ENCODE results near the gene MACC1. TPM values are rescaled to one million over a fixed set of nuclear protein-coding genes. Genes with fewer than 3 reads are reported as not detected.
A peak's percentile ranks its signal among the peaks of the same experiment; 100 is the strongest.

The MACC1 gene
- total and polyA plus RNA-seq, 5 donors from 2014 or later = 0.12 to 1.0 (median 0.21) TPM; not detected in 2

- Histone ChIP-seq H3K27me3 (ENCODE audit: control insufficient read depth, insufficient read depth, low read length) (no peaks in the 10 kb centered on the region), H3K36me3 (ENCODE audit: control insufficient read depth, insufficient read depth, low read length) (no peaks in the 10 kb centered on the region), H3K4me1 (ENCODE audit: control insufficient read depth, insufficient read depth, low read length, poor library complexity, severe bottlenecking) (no peaks in the 10 kb centered on the region), H3K27ac (ENCODE audit: insufficient read depth, low read length, poor library complexity, severe bottlenecking) (no peak overlapping the region), H3K4me3 (ENCODE audit: low read depth, low read length) (no peak overlapping the region), H3K9me3 (ENCODE audit: control insufficient read depth in 2 of 2, low read length in 2 of 2) (no peaks in the 10 kb centered on the region)
- peak overlapping the region in 1 of 4 donors; percentile 73 for H3K4me3 Mint-ChIP-seq
- H3K27me3 Mint-ChIP-seq = no peaks in the 10 kb centered on the region
- no peaks in the 10 kb centered on the region for H3K36me3 Mint-ChIP-seq
- H3K9me3 Mint-ChIP-seq = peaks cover 0 to 3% (median 0%) of the 10 kb centered on the region in 7 donors
- H3K4me1 Mint-ChIP-seq = peaks cover 5 to 18% (median 9%) of the 10 kb centered on the region in 4 donors
- H3K27ac Mint-ChIP-seq = peak overlapping the region in 1 of 3 donors; percentile 39
- ATAC-seq (ENCODE audit: low read depth in 2 of 2) (no peak), DNase-seq (no peak)
Measured at GRCh38 chr7:20237464-20238193, 20.4 kb upstream of the MACC1 start.

DNA sequence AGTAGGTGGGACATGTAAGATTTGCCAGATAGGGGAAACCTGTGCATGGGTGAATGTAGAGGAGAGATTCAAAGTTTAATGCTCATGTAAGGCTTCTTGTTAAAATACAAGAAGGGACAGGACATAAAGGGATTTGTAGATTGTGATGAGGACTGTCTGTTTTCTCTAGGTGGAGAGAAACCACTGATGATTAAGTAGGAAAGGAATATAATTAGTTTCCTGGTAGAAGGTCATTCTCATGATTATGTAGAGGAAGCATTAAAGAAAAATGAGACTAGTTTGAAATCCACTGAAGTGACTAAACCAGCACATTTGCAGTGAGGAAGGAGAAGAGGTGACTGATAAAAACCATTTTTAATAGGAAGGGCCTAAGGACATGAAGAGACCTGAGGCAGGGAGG, 19.6 kb upstream of the MACC1 start:
- no peaks in the 10 kb centered on the region for H3K36me3 ChIP-seq (ENCODE audit: control insufficient read depth, insufficient read depth, low read length)
- DNase-seq (no peak), ATAC-seq (ENCODE audit: low read depth in 2 of 2) (no peak)
- no peaks in the 10 kb centered on the region for H3K27me3 ChIP-seq (ENCODE audit: control insufficient read depth, insufficient read depth, low read length)
- H3K27ac Mint-ChIP-seq = no peak overlapping the region
- no peaks in the 10 kb centered on the region for H3K27me3 Mint-ChIP-seq
- no peak overlapping the region for H3K4me3 Mint-ChIP-seq
- H3K36me3 Mint-ChIP-seq = no peaks in the 10 kb centered on the region
- H3K9me3 Mint-ChIP-seq = peaks cover 0 to 3% (median 0%) of the 10 kb centered on the region in 7 donors
- H3K27ac ChIP-seq (ENCODE audit: insufficient read depth, low read length, poor library complexity, severe bottlenecking) = no peak overlapping the region
- no peak overlapping the region for H3K4me3 ChIP-seq (ENCODE audit: low read depth, low read length)
- H3K4me1 Mint-ChIP-seq = peaks cover 5 to 18% (median 9%) of the 10 kb centered on the region in 4 donors
- no peaks in the 10 kb centered on the region for H3K9me3 ChIP-seq (ENCODE audit: control insufficient read depth in 2 of 2, low read length in 2 of 2)
- no peaks in the 10 kb centered on the region for H3K4me1 ChIP-seq (ENCODE audit: control insufficient read depth, insufficient read depth, low read length, poor library complexity, severe bottlenecking)

GRCh38 chr7:20236043-20236442, 18.9 kb upstream of the MACC1 start:
- no peak overlapping the region for H3K4me3 Mint-ChIP-seq
- DNase-seq = no peak
- no peaks in the 10 kb centered on the region for H3K36me3 Mint-ChIP-seq
- no peaks in the 10 kb centered on the region for H3K9me3 ChIP-seq (ENCODE audit: control insufficient read depth in 2 of 2, low read length in 2 of 2)
- no peaks in the 10 kb centered on the region for H3K27me3 ChIP-seq (ENCODE audit: control insufficient read depth, insufficient read depth, low read length)
- no peaks in the 10 kb centered on the region for H3K4me1 ChIP-seq (ENCODE audit: control insufficient read depth, insufficient read depth, low read length, poor library complexity, severe bottlenecking)
- H3K36me3 ChIP-seq (ENCODE audit: control insufficient read depth, insufficient read depth, low read length) = no peaks in the 10 kb centered on the region
- H3K27me3 Mint-ChIP-seq = no peaks in the 10 kb centered on the region
- no peak overlapping the region for H3K27ac ChIP-seq (ENCODE audit: insufficient read depth, low read length, poor library complexity, severe bottlenecking)
- no peak overlapping the region for H3K27ac Mint-ChIP-seq
- ATAC-seq (ENCODE audit: low read depth in 2 of 2) = no peak
- H3K9me3 Mint-ChIP-seq = peaks cover 0 to 3% (median 0%) of the 10 kb centered on the region in 7 donors
- peaks cover 5 to 13% (median 9%) of the 10 kb centered on the region in 4 donors for H3K4me1 Mint-ChIP-seq
- H3K4me3 ChIP-seq (ENCODE audit: low read depth, low read length) = no peak overlapping the region

DNA sequence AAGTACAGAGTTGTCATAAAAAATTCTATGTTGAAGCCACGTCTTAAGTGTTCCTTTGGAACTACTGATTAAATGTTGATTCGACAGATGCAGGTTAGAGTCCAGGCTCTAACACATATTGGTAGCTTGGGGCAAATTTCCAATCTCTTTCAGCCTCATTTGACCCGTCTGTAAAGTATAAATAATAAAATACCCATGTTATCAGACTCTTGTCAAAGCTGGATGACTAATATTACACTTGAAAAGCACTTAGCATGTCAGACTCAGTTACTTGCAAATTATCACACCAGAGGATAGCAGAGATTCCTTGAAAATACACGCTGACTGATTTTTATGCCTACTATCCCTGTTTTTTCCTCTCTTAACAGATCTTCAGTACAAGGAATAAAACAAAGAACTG, 18.1 kb upstream of the MACC1 start:
- H3K36me3 Mint-ChIP-seq = no peaks in the 10 kb centered on the region
- Histone ChIP-seq H3K36me3 (ENCODE audit: control insufficient read depth, insufficient read depth, low read length) (no peaks in the 10 kb centered on the region), H3K9me3 (ENCODE audit: control insufficient read depth in 2 of 2, low read length in 2 of 2) (no peaks in the 10 kb centered on the region), H3K4me3 (ENCODE audit: low read depth, low read length) (no peak overlapping the region), H3K27ac (ENCODE audit: insufficient read depth, low read length, poor library complexity, severe bottlenecking) (no peak overlapping the region), H3K4me1 (ENCODE audit: control insufficient read depth, insufficient read depth, low read length, poor library complexity, severe bottlenecking) (no peaks in the 10 kb centered on the region), H3K27me3 (ENCODE audit: control insufficient read depth, insufficient read depth, low read length) (no peaks in the 10 kb centered on the region)
- H3K4me3 Mint-ChIP-seq = no peak overlapping the region
- no peak for ATAC-seq (ENCODE audit: low read depth in 2 of 2)
- peaks cover 0 to 3% (median 0%) of the 10 kb centered on the region in 7 donors for H3K9me3 Mint-ChIP-seq
- H3K4me1 Mint-ChIP-seq = peaks cover 5 to 12% (median 6%) of the 10 kb centered on the region in 4 donors
- DNase-seq = no peak
- H3K27ac Mint-ChIP-seq = no peak overlapping the region
- H3K27me3 Mint-ChIP-seq = no peaks in the 10 kb centered on the region

GRCh38 chr7:20233362-20233761, 16.2 kb upstream of the MACC1 start:
- H3K27ac ChIP-seq (ENCODE audit: insufficient read depth, low read length, poor library complexity, severe bottlenecking) = no peak overlapping the region
- Mint-ChIP-seq H3K9me3 (peaks cover 0 to 2% (median 0%) of the 10 kb centered on the region in 7 donors), H3K4me3 (no peak overlapping the region), H3K27me3 (no peaks in the 10 kb centered on the region), H3K27ac (no peak overlapping the region), H3K4me1 (peaks cover 0 to 4% (median 2%) of the 10 kb centered on the region in 4 donors), H3K36me3 (no peaks in the 10 kb centered on the region)
- DNase-seq (no peak), ATAC-seq (ENCODE audit: low read depth in 2 of 2) (no peak)
- no peaks in the 10 kb centered on the region for H3K9me3 ChIP-seq (ENCODE audit: control insufficient read depth in 2 of 2, low read length in 2 of 2)
- H3K36me3 ChIP-seq (ENCODE audit: control insufficient read depth, insufficient read depth, low read length) = no peaks in the 10 kb centered on the region
- no peaks in the 10 kb centered on the region for H3K27me3 ChIP-seq (ENCODE audit: control insufficient read depth, insufficient read depth, low read length)
- no peak overlapping the region for H3K4me3 ChIP-seq (ENCODE audit: low read depth, low read length)
- H3K4me1 ChIP-seq (ENCODE audit: control insufficient read depth, insufficient read depth, low read length, poor library complexity, severe bottlenecking) = no peaks in the 10 kb centered on the region

- H3K4me1 Mint-ChIP-seq = peaks cover 0 to 3% (median 0%) of the 10 kb centered on the region in 4 donors
- Histone ChIP-seq H3K4me1 (ENCODE audit: control insufficient read depth, insufficient read depth, low read length, poor library complexity, severe bottlenecking) (no peaks in the 10 kb centered on the region), H3K9me3 (ENCODE audit: control insufficient read depth in 2 of 2, low read length in 2 of 2) (no peaks in the 10 kb centered on the region), H3K36me3 (ENCODE audit: control insufficient read depth, insufficient read depth, low read length) (no peaks in the 10 kb centered on the region), H3K27ac (ENCODE audit: insufficient read depth, low read length, poor library complexity, severe bottlenecking) (no peak overlapping the region), H3K4me3 (ENCODE audit: low read depth, low read length) (no peak overlapping the region), H3K27me3 (ENCODE audit: control insufficient read depth, insufficient read depth, low read length) (no peaks in the 10 kb centered on the region)
- no peaks in the 10 kb centered on the region for H3K36me3 Mint-ChIP-seq
- H3K4me3 Mint-ChIP-seq = no peak overlapping the region
- ATAC-seq (ENCODE audit: low read depth in 2 of 2) (no peak), DNase-seq (no peak)
- H3K9me3 Mint-ChIP-seq = peaks cover 0 to 2% (median 0%) of the 10 kb centered on the region in 7 donors
- H3K27me3 Mint-ChIP-seq = no peaks in the 10 kb centered on the region
- H3K27ac Mint-ChIP-seq = no peak overlapping the region
Measured at GRCh38 chr7:20232848-20233247, 15.7 kb upstream of the MACC1 start.

DNA sequence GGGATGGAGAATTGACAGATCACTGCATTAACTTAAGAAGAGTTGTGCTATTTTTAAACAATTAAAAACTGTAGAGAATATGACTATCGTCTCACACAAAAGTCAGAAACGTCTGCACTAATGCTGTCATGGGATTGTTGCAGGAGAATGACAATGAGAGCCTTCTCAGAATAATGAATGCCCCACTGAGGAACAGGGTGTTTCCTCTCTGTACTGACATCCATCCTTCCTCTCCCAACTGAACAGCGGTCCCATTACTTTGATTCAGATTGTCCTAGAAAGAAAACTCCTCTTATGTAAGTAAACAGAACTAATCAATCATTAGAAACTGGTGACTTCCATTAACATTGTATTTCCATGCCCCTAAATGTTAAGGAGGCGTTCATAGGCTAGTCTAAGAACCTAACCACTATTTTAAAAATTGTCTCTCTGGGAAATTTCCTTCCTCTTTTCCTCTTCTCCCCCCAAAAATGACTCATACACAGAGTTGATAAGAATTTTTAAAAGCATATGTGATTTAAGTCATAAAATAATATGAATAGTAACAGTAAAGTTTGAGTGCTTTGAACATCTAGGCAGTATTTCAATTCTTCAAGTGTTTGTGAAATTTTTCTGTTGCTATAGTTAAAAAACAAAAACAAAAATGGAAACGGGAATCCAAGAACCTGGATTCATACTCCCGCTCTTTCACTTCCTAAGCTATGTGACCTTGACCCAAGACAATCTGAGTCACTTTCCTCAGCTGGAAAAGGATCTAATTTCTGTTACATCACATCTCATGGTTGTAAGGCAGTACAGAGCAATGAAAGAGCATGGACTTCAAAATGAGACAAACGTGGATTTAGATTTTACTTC, 12.7 kb upstream of the MACC1 start:
- no peaks in the 10 kb centered on the region for H3K36me3 Mint-ChIP-seq
- Histone ChIP-seq H3K36me3 (ENCODE audit: control insufficient read depth, insufficient read depth, low read length) (no peaks in the 10 kb centered on the region), H3K4me1 (ENCODE audit: control insufficient read depth, insufficient read depth, low read length, poor library complexity, severe bottlenecking) (no peaks in the 10 kb centered on the region), H3K4me3 (ENCODE audit: low read depth, low read length) (no peak overlapping the region), H3K9me3 (ENCODE audit: control insufficient read depth in 2 of 2, low read length in 2 of 2) (no peaks in the 10 kb centered on the region), H3K27ac (ENCODE audit: insufficient read depth, low read length, poor library complexity, severe bottlenecking) (no peak overlapping the region), H3K27me3 (ENCODE audit: control insufficient read depth, insufficient read depth, low read length) (no peaks in the 10 kb centered on the region)
- peaks cover 0 to 5% (median 0%) of the 10 kb centered on the region in 7 donors for H3K9me3 Mint-ChIP-seq
- H3K27me3 Mint-ChIP-seq = peaks cover 4% of the 10 kb centered on the region
- no peak overlapping the region for H3K4me3 Mint-ChIP-seq
- DNase-seq (no peak), ATAC-seq (ENCODE audit: low read depth in 2 of 2) (no peak)
- peaks cover 0 to 3% (median 0%) of the 10 kb centered on the region in 4 donors for H3K4me1 Mint-ChIP-seq
- no peak overlapping the region for H3K27ac Mint-ChIP-seq
